ENCODE data around the gene LRRFIP1. TPM values are rescaled to one million over a fixed set of nuclear protein-coding genes. Genes with fewer than 3 reads are reported as not detected.

The LRRFIP1 gene
- total RNA-seq, 1 experiment from 2014 or later, result 61.5 TPM

GRCh38 chr2:237669283-237669627, 41.9 kb downstream of the LRRFIP1 start:
- H3K4me3 ChIP-seq, result no peak overlapping the region
- H3K27ac ChIP-seq, result peak overlapping the region; percentile 94
- no peaks in the 10 kb centered on the region for H3K27me3 ChIP-seq
- no peaks in the 10 kb centered on the region; the same call in 1 of the 2 replicates for H3K36me3 ChIP-seq
- peaks cover 51% of the 10 kb centered on the region for H3K4me1 ChIP-seq
- H3K9me3 ChIP-seq (replicated peaks), result no peaks in the 10 kb centered on the region
- DNase-seq, result no peak

DNA sequence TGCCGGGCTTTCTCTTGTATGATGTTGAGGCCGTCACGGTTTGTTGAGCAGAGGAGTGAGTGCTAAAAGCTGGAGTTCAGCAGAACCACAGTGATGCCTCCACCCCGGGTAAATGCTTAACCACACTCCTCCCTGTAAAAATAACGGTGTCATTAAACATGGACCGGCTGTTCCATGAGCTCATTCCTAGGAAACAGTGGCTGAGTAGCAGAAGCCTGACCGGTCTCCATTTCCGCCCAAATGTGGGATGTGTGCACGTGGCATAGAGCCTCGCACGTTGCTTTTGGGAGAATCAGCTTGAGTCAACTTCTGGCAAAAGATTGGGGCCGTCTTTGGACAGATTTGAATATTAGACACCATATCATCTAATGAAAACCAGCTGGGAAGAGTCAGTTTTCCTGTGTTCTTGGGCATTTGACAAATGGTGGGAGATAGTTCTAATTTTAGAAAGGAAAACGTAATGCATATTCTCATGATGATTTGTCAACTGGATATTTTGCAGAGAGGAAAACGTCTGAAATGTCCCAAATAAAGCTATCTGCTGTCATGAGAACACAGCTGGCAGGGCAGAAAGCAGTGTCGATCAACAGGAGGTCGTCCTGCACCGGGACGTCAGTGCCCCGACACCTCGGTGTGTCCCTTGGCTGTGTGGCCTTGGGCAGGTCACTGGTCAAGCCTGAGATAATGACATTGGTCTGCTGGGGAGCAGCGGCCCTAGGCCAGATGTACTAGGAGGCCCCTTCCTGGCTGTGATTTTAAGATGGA, 42.4 kb downstream of the LRRFIP1 start:
- peaks cover 54% of the 10 kb centered on the region for H3K4me1 ChIP-seq
- H3K36me3 ChIP-seq, result no peaks in the 10 kb centered on the region; the same call in 1 of the 2 replicates
- peak overlapping the region; percentile 94 for H3K27ac ChIP-seq
- no peak overlapping the region for H3K4me3 ChIP-seq
- DNase-seq, result peak; percentile 98 to 99
- H3K9me3 ChIP-seq (replicated peaks), result no peaks in the 10 kb centered on the region
- H3K27me3 ChIP-seq, result no peaks in the 10 kb centered on the region

DNA sequence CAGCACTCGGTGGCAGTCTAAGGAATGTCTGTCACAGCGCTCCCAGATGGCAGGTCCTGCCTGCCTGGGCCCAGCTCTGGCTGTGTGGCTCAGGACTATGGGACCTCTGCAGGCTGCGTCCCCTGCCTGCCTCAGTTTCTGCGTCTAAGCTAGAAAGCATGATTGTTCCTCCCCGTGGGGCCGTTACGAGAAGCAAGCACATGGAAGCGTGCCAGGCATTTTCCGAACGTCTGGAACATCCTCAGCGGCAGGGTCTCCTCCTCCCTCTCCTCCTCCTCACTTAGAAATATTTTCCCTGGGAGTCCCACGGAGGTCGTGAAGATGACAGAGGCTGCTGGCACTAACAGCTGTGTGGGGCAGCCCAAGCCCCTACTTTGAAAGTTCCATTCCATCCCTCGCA, 43.3 kb downstream of the LRRFIP1 start:
- Histone ChIP-seq H3K27me3 (no peaks in the 10 kb centered on the region), H3K36me3 (no peaks in the 10 kb centered on the region; the same call in 1 of the 2 replicates), H3K9me3 (replicated peaks) (no peaks in the 10 kb centered on the region), H3K4me3 (no peak overlapping the region), H3K4me1 (peaks cover 60% of the 10 kb centered on the region), H3K27ac (peak overlapping the region; percentile 94)
- no peak for DNase-seq

GRCh38 chr2:237671466-237672138, 44.2 kb downstream of the LRRFIP1 start:
- H3K27ac ChIP-seq, result no peak overlapping the region
- DNase-seq, result no peak
- no peak overlapping the region for H3K4me3 ChIP-seq
- no peaks in the 10 kb centered on the region for H3K27me3 ChIP-seq
- H3K4me1 ChIP-seq, result peaks cover 63% of the 10 kb centered on the region
- H3K36me3 ChIP-seq, result no peaks in the 10 kb centered on the region; the same call in 1 of the 2 replicates
- H3K9me3 ChIP-seq (replicated peaks), result no peaks in the 10 kb centered on the region

DNA sequence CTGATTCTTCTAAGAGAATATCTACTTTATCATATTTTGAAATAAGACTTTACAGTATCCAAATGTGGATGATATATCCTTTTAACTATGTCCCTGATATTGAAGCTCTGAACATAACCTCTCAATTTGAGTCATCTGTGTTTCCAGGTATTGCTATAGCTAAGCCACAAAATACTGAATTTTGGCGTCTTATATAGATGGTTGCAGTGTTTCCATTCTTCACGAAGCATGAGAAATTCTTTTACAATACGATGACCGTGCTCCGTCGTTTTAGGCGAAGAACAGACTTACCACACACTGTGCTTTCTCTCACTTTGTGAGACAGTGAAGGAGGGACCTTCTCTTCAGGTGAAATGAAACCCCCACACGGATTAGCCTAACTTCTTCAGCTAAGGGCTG, 45.3 kb downstream of the LRRFIP1 start:
- Histone ChIP-seq H3K4me3 (no peak overlapping the region), H3K27ac (no peak overlapping the region), H3K36me3 (no peaks in the 10 kb centered on the region), H3K9me3 (replicated peaks) (no peaks in the 10 kb centered on the region), H3K4me1 (peaks cover 60% of the 10 kb centered on the region), H3K27me3 (no peaks in the 10 kb centered on the region)
- DNase-seq, result no peak

DNA sequence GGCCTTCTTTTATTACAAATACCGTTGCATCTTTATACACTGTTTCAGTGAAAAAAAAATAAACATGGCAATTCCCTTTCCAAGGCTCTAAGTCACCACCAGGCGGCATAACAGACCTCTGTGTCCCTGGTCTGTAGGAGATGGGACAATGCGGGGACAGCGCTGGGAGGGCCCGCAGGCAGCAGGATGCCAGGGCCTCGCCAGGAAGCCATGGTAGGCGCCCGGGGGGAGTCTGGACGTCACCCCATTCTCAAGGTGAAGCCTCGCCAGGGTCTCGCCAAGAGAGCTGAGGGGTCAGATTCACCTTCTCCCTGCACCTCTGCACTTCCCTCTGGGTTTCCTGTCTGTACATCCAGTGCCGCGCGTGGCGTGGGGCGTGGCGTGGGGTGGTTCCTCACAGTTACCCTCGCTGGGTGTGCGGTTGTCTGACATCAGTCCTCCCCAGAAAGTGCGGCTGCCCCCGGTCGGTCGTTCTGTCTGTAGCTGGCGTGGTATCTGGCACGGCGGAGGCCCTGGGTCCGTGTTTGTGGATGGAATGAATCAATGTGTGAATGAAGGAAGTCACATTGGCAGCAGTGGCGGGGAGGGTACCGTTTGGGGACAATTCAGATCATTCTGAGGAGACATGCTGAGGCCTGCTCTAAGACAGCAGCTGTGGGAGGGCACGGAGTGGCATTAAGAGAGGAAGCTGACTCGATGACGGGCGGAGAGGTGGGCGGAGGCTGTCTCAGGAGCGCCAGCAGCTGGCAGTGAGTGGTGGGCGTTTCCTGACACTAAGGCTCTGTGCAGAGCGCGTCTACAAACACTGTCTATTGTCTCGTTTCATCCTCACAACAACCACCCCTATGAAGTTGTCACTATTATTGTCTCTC, 46.0 kb downstream of the LRRFIP1 start:
- no peaks in the 10 kb centered on the region for H3K27me3 ChIP-seq
- H3K9me3 ChIP-seq (replicated peaks), result no peaks in the 10 kb centered on the region
- H3K27ac ChIP-seq, result peak overlapping the region; percentile 73
- peak; percentile 71 to 72 for DNase-seq
- no peaks in the 10 kb centered on the region for H3K36me3 ChIP-seq
- 0 out of 2 replicates have a peak overlapping the region, but pooled peaks have one; percentile 3 for H3K4me3 ChIP-seq
- H3K4me1 ChIP-seq, result peaks cover 53% of the 10 kb centered on the region

GRCh38 chr2:237674731-237675276, 47.4 kb downstream of the LRRFIP1 start:
- DNase-seq, result peak; percentile 88 to 90
- H3K27ac ChIP-seq, result peak overlapping the region; percentile 73
- no peaks in the 10 kb centered on the region for H3K27me3 ChIP-seq
- no peaks in the 10 kb centered on the region for H3K36me3 ChIP-seq
- peak overlapping the region; percentile 44 for H3K4me3 ChIP-seq
- peaks cover 42% of the 10 kb centered on the region for H3K4me1 ChIP-seq
- no peaks in the 10 kb centered on the region for H3K9me3 ChIP-seq (replicated peaks)

GRCh38 chr2:237675316-237675715, 47.9 kb downstream of the LRRFIP1 start:
- H3K27me3 ChIP-seq, result no peaks in the 10 kb centered on the region
- no peak for DNase-seq
- peak overlapping the region; percentile 44 for H3K4me3 ChIP-seq
- peaks cover 37% of the 10 kb centered on the region for H3K4me1 ChIP-seq
- H3K27ac ChIP-seq, result peak overlapping the region; percentile 73
- H3K36me3 ChIP-seq, result 0 out of 2 replicates have a peak, but pooled peaks cover 2% of the 10 kb centered on the region
- no peaks in the 10 kb centered on the region for H3K9me3 ChIP-seq (replicated peaks)

GRCh38 chr2:237680702-237681478, 53.5 kb downstream of the LRRFIP1 start:
- H3K27me3 ChIP-seq, result no peaks in the 10 kb centered on the region
- DNase-seq, result no peak
- no peaks in the 10 kb centered on the region for H3K9me3 ChIP-seq (replicated peaks)
- H3K27ac ChIP-seq, result no peak overlapping the region
- peaks cover 30% of the 10 kb centered on the region for H3K36me3 ChIP-seq
- peaks cover 4% of the 10 kb centered on the region for H3K4me1 ChIP-seq
- H3K4me3 ChIP-seq, result no peak overlapping the region

GRCh38 chr2:237682151-237682550, 54.8 kb downstream of the LRRFIP1 start:
- Histone ChIP-seq H3K27ac (no peak overlapping the region), H3K4me1 (peaks cover 3% of the 10 kb centered on the region; the same call in 1 of the 2 replicates), H3K36me3 (peaks cover 35% of the 10 kb centered on the region), H3K27me3 (no peaks in the 10 kb centered on the region), H3K4me3 (no peak overlapping the region), H3K9me3 (replicated peaks) (no peaks in the 10 kb centered on the region)
- DNase-seq, result no peak

- Histone ChIP-seq H3K27me3 (no peaks in the 10 kb centered on the region), H3K27ac (no peak overlapping the region), H3K9me3 (replicated peaks) (no peaks in the 10 kb centered on the region), H3K4me3 (no peak overlapping the region), H3K36me3 (peaks cover 35% of the 10 kb centered on the region), H3K4me1 (peaks cover 9% of the 10 kb centered on the region)
- no peak for DNase-seq
Observed at GRCh38 chr2:237682856-237683670, 55.7 kb downstream of the LRRFIP1 start.

GRCh38 chr2:237685408-237685807, 58.0 kb downstream of the LRRFIP1 start:
- Histone ChIP-seq H3K4me3 (no peak overlapping the region), H3K36me3 (peaks cover 32% of the 10 kb centered on the region), H3K27ac (no peak overlapping the region), H3K9me3 (replicated peaks) (no peaks in the 10 kb centered on the region), H3K27me3 (no peaks in the 10 kb centered on the region), H3K4me1 (peaks cover 9% of the 10 kb centered on the region)
- peak in 1 of 2 experiments; percentile 45 for DNase-seq

- Histone ChIP-seq H3K4me1 (peaks cover 9% of the 10 kb centered on the region), H3K4me3 (no peak overlapping the region), H3K9me3 (replicated peaks) (no peaks in the 10 kb centered on the region), H3K27ac (no peak overlapping the region), H3K36me3 (peaks cover 32% of the 10 kb centered on the region), H3K27me3 (no peaks in the 10 kb centered on the region)
- no peak for DNase-seq
Observed at GRCh38 chr2:237686659-237687136, 59.3 kb downstream of the LRRFIP1 start.

Measured in SJCRH30 (cell line).